Astrocyte (in vitro differentiated cells and primary cell): ENCODE data around the gene DOCK2. TPM values are rescaled to one million over a fixed set of nuclear protein-coding genes. Genes with fewer than 3 reads are reported as not detected.
A peak's percentile ranks its signal among the peaks of the same experiment; 100 is the strongest.
"Not testable (repeated sequence)": the region's sequence is repeated elsewhere in the genome, so short reads cannot be mapped to it uniquely, and the experiment has no call there.

Source experiments
- DNase-seq: peaks from one replicate; pipeline ENCODE4 v3.0.0-alpha.2; 2010; ENCODE audit warnings: low read depth
- FAIRE-seq: peaks from 2 replicates; lab custom pipeline; 2011; peaks lifted over from hg19 to GRCh38; lab: Jason Lieb, UNC
- H2AFZ ChIP-seq: 2 replicates; pipeline ENCODE4 v1.6.0; 2012; ENCODE audit warnings: low read depth, low read length, inconsistent platforms
- H3K27ac ChIP-seq: 2 replicates; pipeline ENCODE4 v1.5.1; 2011; ENCODE audit warnings: low read depth, low read length, inconsistent platforms
- H3K27me3 ChIP-seq: 2 replicates; pipeline ENCODE4 v1.6.0; 2011; ENCODE audit warnings: low read length, inconsistent platforms; ENCODE audit not compliant: insufficient read depth
- H3K36me3 ChIP-seq: 2 replicates; pipeline ENCODE4 v1.5.1; 2011; ENCODE audit warnings: low read length, inconsistent platforms; ENCODE audit not compliant: insufficient read depth
- H3K4me1 ChIP-seq: 2 replicates; pipeline ENCODE4 v1.5.1; 2011; ENCODE audit warnings: low read length, inconsistent platforms; ENCODE audit not compliant: insufficient read depth
- H3K4me2 ChIP-seq: 2 replicates; pipeline ENCODE4 v1.6.0; 2012; ENCODE audit warnings: low read length, inconsistent platforms
- H3K4me3 ChIP-seq: 2 replicates; pipeline ENCODE4 v1.5.1; 2011; ENCODE audit warnings: low read depth, mild to moderate bottlenecking, low read length, inconsistent platforms; ENCODE audit not compliant: insufficient read depth
- H3K79me2 ChIP-seq: 2 replicates; pipeline ENCODE4 v1.6.0; 2012; ENCODE audit warnings: mild to moderate bottlenecking, low read length, inconsistent platforms; ENCODE audit not compliant: insufficient read depth
- H3K9ac ChIP-seq: 2 replicates; pipeline ENCODE4 v1.6.0; 2012; ENCODE audit warnings: mild to moderate bottlenecking, low read length, inconsistent platforms
- H3K9me3 ChIP-seq: 2 replicates; pipeline ENCODE4 v1.5.1; 2012; ENCODE audit warnings: low read depth, mild to moderate bottlenecking, low read length, inconsistent platforms; ENCODE audit not compliant: insufficient read depth
- H4K20me1 ChIP-seq: 2 replicates; pipeline ENCODE4 v1.6.0; 2012; ENCODE audit warnings: low read length, inconsistent platforms; ENCODE audit not compliant: insufficient read depth
- H3K27ac Mint-ChIP-seq: one replicate; pipeline ENCODE4 v1.8.0; 2021; ENCODE audit warnings: mild to moderate bottlenecking, mixed read lengths; ENCODE audit not compliant: unreplicated experiment
- H3K27me3 Mint-ChIP-seq: one replicate; pipeline ENCODE4 v1.8.0; 2021; ENCODE audit warnings: low read depth, mixed read lengths; ENCODE audit not compliant: unreplicated experiment
- H3K36me3 Mint-ChIP-seq: one replicate; pipeline ENCODE4 v1.8.0; 2021; ENCODE audit warnings: low read depth, mixed read lengths; ENCODE audit not compliant: unreplicated experiment
- H3K4me1 Mint-ChIP-seq: one replicate; pipeline ENCODE4 v1.8.0; 2021; ENCODE audit warnings: low read depth, mixed read lengths; ENCODE audit not compliant: unreplicated experiment
- H3K4me3 Mint-ChIP-seq: one replicate; pipeline ENCODE4 v1.8.0; 2021; ENCODE audit warnings: mild to moderate bottlenecking, moderate library complexity, mixed read lengths; ENCODE audit not compliant: unreplicated experiment
- H3K9me3 Mint-ChIP-seq: one replicate; pipeline ENCODE4 v1.8.0; 2021; ENCODE audit warnings: mild to moderate bottlenecking, mixed read lengths; ENCODE audit not compliant: unreplicated experiment
- EZH2 ChIP-seq: IDR thresholded peaks from 2 replicates; pipeline ENCODE4 v1.6.1; 2012; ENCODE audit warnings: mild to moderate bottlenecking, low read length, inconsistent platforms; ENCODE audit not compliant: insufficient read depth
- total RNA-seq: library from RNA; stranded (reverse); gene quantifications from 2 replicates; pipeline ENCODE4 v1.2.1, GENCODE V29; 2021
- TF ChIP-seq, protein P1 (sequence below): IDR thresholded peaks from 2 replicates; pipeline ENCODE4 v1.5.1; 2011; ENCODE audit warnings: low read depth, mild to moderate bottlenecking, inconsistent platforms, low read length, moderate library complexity; ENCODE audit not compliant: insufficient read depth

DOCK2 gene
- total RNA-seq, 1 donor from 2014 or later = 0.66 TPM

GRCh38 chr5:169609716-169610115 lies 27.4 kb upstream of the DOCK2 start:
- TF ChIP-seq, protein P1, sequence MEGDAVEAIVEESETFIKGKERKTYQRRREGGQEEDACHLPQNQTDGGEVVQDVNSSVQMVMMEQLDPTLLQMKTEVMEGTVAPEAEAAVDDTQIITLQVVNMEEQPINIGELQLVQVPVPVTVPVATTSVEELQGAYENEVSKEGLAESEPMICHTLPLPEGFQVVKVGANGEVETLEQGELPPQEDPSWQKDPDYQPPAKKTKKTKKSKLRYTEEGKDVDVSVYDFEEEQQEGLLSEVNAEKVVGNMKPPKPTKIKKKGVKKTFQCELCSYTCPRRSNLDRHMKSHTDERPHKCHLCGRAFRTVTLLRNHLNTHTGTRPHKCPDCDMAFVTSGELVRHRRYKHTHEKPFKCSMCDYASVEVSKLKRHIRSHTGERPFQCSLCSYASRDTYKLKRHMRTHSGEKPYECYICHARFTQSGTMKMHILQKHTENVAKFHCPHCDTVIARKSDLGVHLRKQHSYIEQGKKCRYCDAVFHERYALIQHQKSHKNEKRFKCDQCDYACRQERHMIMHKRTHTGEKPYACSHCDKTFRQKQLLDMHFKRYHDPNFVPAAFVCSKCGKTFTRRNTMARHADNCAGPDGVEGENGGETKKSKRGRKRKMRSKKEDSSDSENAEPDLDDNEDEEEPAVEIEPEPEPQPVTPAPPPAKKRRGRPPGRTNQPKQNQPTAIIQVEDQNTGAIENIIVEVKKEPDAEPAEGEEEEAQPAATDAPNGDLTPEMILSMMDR = no peak
- TF ChIP-seq EZH2 = no peak
- Histone ChIP-seq H3K4me1 (no peaks in the 10 kb centered on the region), H3K79me2 (no peaks in the 10 kb centered on the region), H4K20me1 (no peaks in the 10 kb centered on the region), H3K27me3 (no peaks in the 10 kb centered on the region), H3K27ac (no peak overlapping the region), H3K4me2 (no peak overlapping the region), H3K36me3 (peaks cover 3% of the 10 kb centered on the region), H3K9ac (no peak overlapping the region), H3K4me3 (no peak overlapping the region), H3K9me3 (no peaks in the 10 kb centered on the region), H2AFZ (no peak overlapping the region)
- Mint-ChIP-seq H3K27me3 (peaks cover 2% of the 10 kb centered on the region), H3K4me3 (no peak overlapping the region), H3K36me3 (no peaks in the 10 kb centered on the region), H3K9me3 (peaks cover 11% of the 10 kb centered on the region), H3K4me1 (no peaks in the 10 kb centered on the region), H3K27ac (no peak overlapping the region)
- peak; percentile 41 for DNase-seq
- FAIRE-seq = no peak

DNA sequence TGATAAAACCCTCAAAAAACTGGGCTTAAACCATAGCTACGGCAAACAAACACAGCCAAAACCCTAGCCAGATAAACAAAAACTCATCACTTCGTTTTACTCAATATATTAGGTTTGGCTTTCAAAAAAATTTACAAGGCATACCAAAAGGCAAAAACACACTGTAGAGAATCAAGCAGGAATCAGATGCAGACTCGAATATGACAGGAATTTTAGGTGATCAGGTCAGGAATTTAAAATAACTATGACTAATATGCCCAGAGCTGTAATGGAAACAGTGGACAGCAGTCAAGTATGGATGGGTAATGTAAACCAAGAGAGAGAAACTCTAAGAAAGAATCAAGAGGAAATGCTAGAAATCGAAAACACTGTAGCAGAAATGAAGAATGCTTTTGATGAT lies 26.5 kb upstream of the DOCK2 start:
- Mint-ChIP-seq H3K36me3 (no peaks in the 10 kb centered on the region), H3K4me3 (no peak overlapping the region)

DNA sequence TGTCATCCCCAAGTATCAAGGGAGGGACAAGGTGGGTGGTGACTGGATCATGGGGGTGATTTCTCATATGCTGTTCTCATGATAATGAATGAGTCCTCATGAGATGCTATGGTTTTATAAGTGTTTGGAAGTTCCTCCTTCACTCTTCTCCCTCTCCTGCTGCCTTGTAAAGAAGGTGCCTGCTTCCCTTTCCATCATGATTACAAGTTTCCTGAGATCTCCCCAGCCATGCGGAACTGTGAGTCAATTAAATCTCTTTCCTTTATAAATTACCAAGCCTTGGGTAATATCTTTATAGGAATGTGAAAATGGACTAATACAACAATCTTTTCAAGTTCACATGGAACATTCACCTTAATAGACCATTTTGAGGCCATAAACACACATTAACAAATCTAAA lies 21.5 kb upstream of the DOCK2 start:
- no peak overlapping the region for H3K4me2 ChIP-seq
- H3K4me1 ChIP-seq = no peaks in the 10 kb centered on the region
- no peaks in the 10 kb centered on the region for H3K4me1 Mint-ChIP-seq
- H4K20me1 ChIP-seq = no peaks in the 10 kb centered on the region
- H2AFZ ChIP-seq = no peak overlapping the region
- H3K36me3 ChIP-seq = no peaks in the 10 kb centered on the region
- no peak for DNase-seq
- H3K4me3 Mint-ChIP-seq = no peak overlapping the region
- H3K27me3 ChIP-seq = no peaks in the 10 kb centered on the region
- peaks cover 12% of the 10 kb centered on the region for H3K9me3 Mint-ChIP-seq
- peaks cover 2% of the 10 kb centered on the region for H3K27me3 Mint-ChIP-seq
- no peak overlapping the region for H3K27ac Mint-ChIP-seq
- TF ChIP-seq, protein P1 = no peak
- no peak for TF ChIP-seq EZH2
- H3K4me3 ChIP-seq = no peak overlapping the region
- H3K27ac ChIP-seq = no peak overlapping the region
- no peaks in the 10 kb centered on the region for H3K9me3 ChIP-seq
- no peaks in the 10 kb centered on the region for H3K79me2 ChIP-seq
- no peaks in the 10 kb centered on the region for H3K36me3 Mint-ChIP-seq
- H3K9ac ChIP-seq = no peak overlapping the region
- no peak for FAIRE-seq

More for the DNA sequence above, 26.5 kb upstream of the DOCK2 start:
- Histone ChIP-seq H3K4me1 (no peaks in the 10 kb centered on the region), H3K27me3 (no peaks in the 10 kb centered on the region), H3K4me2 (no peak overlapping the region), H4K20me1 (no peaks in the 10 kb centered on the region), H3K4me3 (no peak overlapping the region), H2AFZ (no peak overlapping the region), H3K36me3 (peaks cover 3% of the 10 kb centered on the region), H3K79me2 (no peaks in the 10 kb centered on the region), H3K9ac (no peak overlapping the region), H3K9me3 (no peaks in the 10 kb centered on the region), H3K27ac (no peak overlapping the region)
- FAIRE-seq (no peak), DNase-seq (peak; percentile 20)
- H3K27ac Mint-ChIP-seq = no peak overlapping the region
- peaks cover 2% of the 10 kb centered on the region for H3K27me3 Mint-ChIP-seq
- no peak for TF ChIP-seq EZH2
- TF ChIP-seq, protein P1 = no peak
- H3K4me1 Mint-ChIP-seq = no peaks in the 10 kb centered on the region
- peaks cover 11% of the 10 kb centered on the region for H3K9me3 Mint-ChIP-seq

GRCh38 chr5:169624307-169624706 lies 12.8 kb upstream of the DOCK2 start:
- H3K4me3 ChIP-seq, H3K27ac ChIP-seq, H3K9me3 Mint-ChIP-seq, H3K27ac Mint-ChIP-seq, H3K36me3 Mint-ChIP-seq, FAIRE-seq, H2AFZ ChIP-seq, H4K20me1 ChIP-seq, H3K27me3 ChIP-seq, DNase-seq, H3K9ac ChIP-seq, H3K79me2 ChIP-seq, H3K4me2 ChIP-seq, H3K9me3 ChIP-seq, H3K36me3 ChIP-seq, H3K27me3 Mint-ChIP-seq, H3K4me3 Mint-ChIP-seq, H3K4me1 ChIP-seq: not testable (repeated sequence)
- peaks cover 19% of the 10 kb centered on the region for H3K4me1 Mint-ChIP-seq
